K562 (cell line): Measurements from ENCODE around the gene AGPAT2. TPM values are rescaled to one million over a fixed set of nuclear protein-coding genes. Genes with fewer than 3 reads are reported as not detected.
A peak's percentile ranks its signal among the peaks of the same experiment; 100 is the strongest.

Source experiments
- CLOCK ChIP-seq: fragments of 250-450 bp; sonication (Bioruptor Pico); IDR thresholded peaks from 2 replicates; pipeline ENCODE4 v1.4.0; 2020; ENCODE audit warnings: mild to moderate bottlenecking, moderate library complexity, borderline replicate concordance
- DNMT1 ChIP-seq: fragments of 450-650 bp; IDR thresholded peaks from 2 replicates; pipeline ENCODE4 v1.6.1; 2016; ENCODE audit warnings: antibody characterized with exemption, mild to moderate bottlenecking
- FUS ChIP-seq: fragments of 200-400 bp; formaldehyde crosslinking; optimal IDR thresholded peaks from 2 replicates; pipeline ENCODE3; 2017; ENCODE audit warnings: low read depth, low read length
- HDAC6 ChIP-seq: IDR thresholded peaks from 2 replicates; pipeline ENCODE4 v1.6.1; 2012; ENCODE audit warnings: low read depth, mild to moderate bottlenecking, control low read depth, inconsistent platforms, low read length, moderate library complexity
- POLR2B ChIP-seq: fragments of 450-650 bp; IDR thresholded peaks from 2 replicates; pipeline ENCODE4 v1.6.1; 2018; ENCODE audit warnings: low read depth; ENCODE audit not compliant: partially characterized antibody
- RFX7 ChIP-seq: fragments of 250-450 bp; sonication (Bioruptor Pico); IDR thresholded peaks from 2 replicates; pipeline ENCODE4 v1.5.1; 2021; ENCODE audit warnings: mild to moderate bottlenecking
- SMARCE1 ChIP-seq: fragments of 450-650 bp; IDR thresholded peaks from 2 replicates; pipeline ENCODE4 v1.7.1; 2016; ENCODE audit warnings: mild to moderate bottlenecking
- ZBTB1 ChIP-seq: sonication (generic); formaldehyde crosslinking; IDR thresholded peaks from 2 replicates; pipeline ENCODE4 v1.8.1; 2023; ENCODE audit warnings: missing genetic modification reagents, low read depth, mild to moderate bottlenecking, borderline replicate concordance
- ZBTB26 ChIP-seq: fragments of 450-650 bp; formaldehyde crosslinking; IDR thresholded peaks from 2 replicates; pipeline ENCODE4 v1.4.0; 2022; ENCODE audit warnings: missing genetic modification characterization
- ZC3H4 ChIP-seq: sonication (generic); formaldehyde crosslinking; IDR thresholded peaks from 2 replicates; pipeline ENCODE4 v1.9.0; 2021; ENCODE audit warnings: missing genetic modification reagents, borderline replicate concordance
- ZNF175 ChIP-seq: fragments of 200-800 bp; sonication (Bioruptor generic); IDR thresholded peaks from 2 replicates; pipeline ENCODE4 v1.6.1; 2016; ENCODE audit warnings: low read depth, mild to moderate bottlenecking, missing genetic modification characterization, missing compliant biosample characterization
- ZNF431 ChIP-seq: sonication (generic); formaldehyde crosslinking; IDR thresholded peaks from 2 replicates; pipeline ENCODE4 v1.8.0; 2022; ENCODE audit warnings: mild to moderate bottlenecking, missing genetic modification reagents
- ZNF518B ChIP-seq: fragments of 250-450 bp; sonication (Bioruptor Pico); IDR thresholded peaks from 2 replicates; pipeline ENCODE4 v1.5.0; 2021; ENCODE audit warnings: mild to moderate bottlenecking, moderate library complexity
- ZNF609 ChIP-seq: sonication (generic); formaldehyde crosslinking; IDR thresholded peaks from 2 replicates; pipeline ENCODE4 v1.8.1; 2023; ENCODE audit warnings: missing genetic modification reagents, mild to moderate bottlenecking, borderline replicate concordance
- ZSCAN29 ChIP-seq: fragments of 450-650 bp; IDR thresholded peaks from 2 replicates; pipeline ENCODE4 v1.6.1; 2017
- ZZZ3 ChIP-seq: fragments of 450-650 bp; IDR thresholded peaks from 2 replicates; pipeline ENCODE4 v1.6.1; 2016; ENCODE audit warnings: antibody characterized with exemption, mild to moderate bottlenecking, moderate library complexity
- polyA plus RNA-seq, 8 experiments: library from polyadenylated mRNA; depleted of rRNA in 4 of 8; stranded (reverse) in 5 of 8; unstranded in 3 of 8; fragments of >200 nt; fragmentation: Nextera tagmentation in 2 of 8; fragmentation: Illumina TruSeq in 1 of 8; extraction: Ambion mirVana in 2 of 8; extraction: Trizol in 1 of 8; gene quantifications; 2 replicates each; pipeline versions ENCODE4 v1.2.1 to v1.2.3, GENCODE V29; 2011 to 2014; ENCODE audit warnings: inconsistent platforms in 1 of 8, missing spikeins in 1 of 8
- total RNA-seq, 7 experiments: library from RNA; depleted of rRNA in 6 of 7; stranded (reverse); fragments of >200 nt in 6 of 7; fragmentation: Illumina TruSeq in 2 of 7; extraction: Trizol in 2 of 7; gene quantifications; 2 replicates each; pipeline versions ENCODE4 v1.2.1 to v1.2.3, GENCODE V29; 2011 to 2021; ENCODE audit warnings: low replicate concordance in 1 of 7

AGPAT2 gene
- total and polyA plus RNA-seq, 9 of the 15 experiments (the other 6 are each of a cell fraction or from before 2014, with no cell fraction given) = 0.13 to 54.5 (median 23.9) TPM

- no peak for TF ChIP-seq ZNF518B (CRISPR knock-in tag)
- TF ChIP-seq CLOCK = no peak
- TF ChIP-seq DNMT1 = no peak
- TF ChIP-seq ZSCAN29 = no peak
- no peak for TF ChIP-seq SMARCE1
- TF ChIP-seq HDAC6 = no peak
- peak; percentile 97 for TF ChIP-seq FUS
- no peak for TF ChIP-seq ZZZ3
- TF ChIP-seq RFX7 (CRISPR knock-in tag) = no peak
- TF ChIP-seq POLR2B = peak; percentile 19
- TF ChIP-seq ZBTB26 (CRISPR knock-in tag) = no peak
- TF ChIP-seq ZNF609 (CRISPR knock-in tag) = no peak
- TF ChIP-seq ZNF175 (CRISPR knock-in tag) = no peak
- TF ChIP-seq ZBTB1 (CRISPR knock-in tag) = no peak
- TF ChIP-seq ZNF431 (CRISPR knock-in tag) = no peak
- TF ChIP-seq ZC3H4 (CRISPR knock-in tag) = no peak
These were observed 36.2 kb upstream of the AGPAT2 start (continued) for GRCh38 chr9:136723362-136723976.
